NCI-H748 treated with DMSO at 0.1 percent for 48 hours (cell line): ENCODE measurements around the gene PCDHGC3.
"Not testable (repeated sequence)": the region's sequence is repeated elsewhere in the genome, so short reads cannot be mapped to it uniquely, and the experiment has no call there.

ENCODE experiments used
- DNase-seq: peaks from one replicate; lab custom pipeline; 2025; lab: John Stamatoyannopoulos, UW

Gene PCDHGC3

GRCh38 chr5:141475625-141476131, at the start of gene PCDHGC3:
Gene PCDHGC3 (plus strand): TSS chr5:141475966. CDS start chr5:141476117, 151 bp downstream.
- peak; percentile 44 for DNase-seq

- no peak for DNase-seq
Measured at GRCh38 chr5:141427783-141428426, 47.9 kb upstream of the PCDHGC3 start.

GRCh38 chr5:141430332-141431113, 45.2 kb upstream of the PCDHGC3 start, which contains the start of gene PCDHGA12:
Gene PCDHGA12 (plus strand): TSS chr5:141430507. CDS start chr5:141430760, 253 bp downstream.
- DNase-seq: no peak

DNA sequence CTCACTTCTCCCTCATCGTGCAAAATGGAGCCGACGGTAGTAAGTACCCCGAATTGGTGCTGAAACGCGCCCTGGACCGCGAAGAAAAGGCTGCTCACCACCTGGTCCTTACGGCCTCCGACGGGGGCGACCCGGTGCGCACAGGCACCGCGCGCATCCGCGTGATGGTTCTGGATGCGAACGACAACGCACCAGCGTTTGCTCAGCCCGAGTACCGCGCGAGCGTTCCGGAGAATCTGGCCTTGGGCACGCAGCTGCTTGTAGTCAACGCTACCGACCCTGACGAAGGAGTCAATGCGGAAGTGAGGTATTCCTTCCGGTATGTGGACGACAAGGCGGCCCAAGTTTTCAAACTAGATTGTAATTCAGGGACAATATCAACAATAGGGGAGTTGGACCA, 44.5 kb upstream of the PCDHGC3 start:
- DNase-seq: no peak

GRCh38 chr5:141432308-141432707, 43.5 kb upstream of the PCDHGC3 start:
- DNase-seq: not testable (repeated sequence)

DNA sequence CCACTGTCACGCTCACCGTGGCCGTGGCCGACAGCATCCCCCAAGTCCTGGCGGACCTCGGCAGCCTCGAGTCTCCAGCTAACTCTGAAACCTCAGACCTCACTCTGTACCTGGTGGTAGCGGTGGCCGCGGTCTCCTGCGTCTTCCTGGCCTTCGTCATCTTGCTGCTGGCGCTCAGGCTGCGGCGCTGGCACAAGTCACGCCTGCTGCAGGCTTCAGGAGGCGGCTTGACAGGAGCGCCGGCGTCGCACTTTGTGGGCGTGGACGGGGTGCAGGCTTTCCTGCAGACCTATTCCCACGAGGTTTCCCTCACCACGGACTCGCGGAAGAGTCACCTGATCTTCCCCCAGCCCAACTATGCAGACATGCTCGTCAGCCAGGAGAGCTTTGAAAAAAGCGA, 43.0 kb upstream of the PCDHGC3 start:
- DNase-seq: not testable (repeated sequence)

GRCh38 chr5:141434006-141434405, 41.8 kb upstream of the PCDHGC3 start:
- DNase-seq: no peak

- DNase-seq: no peak
Measured at GRCh38 chr5:141437221-141437620, 38.5 kb upstream of the PCDHGC3 start.

- no peak for DNase-seq
Measured at GRCh38 chr5:141439411-141440141, 36.2 kb upstream of the PCDHGC3 start.

DNA sequence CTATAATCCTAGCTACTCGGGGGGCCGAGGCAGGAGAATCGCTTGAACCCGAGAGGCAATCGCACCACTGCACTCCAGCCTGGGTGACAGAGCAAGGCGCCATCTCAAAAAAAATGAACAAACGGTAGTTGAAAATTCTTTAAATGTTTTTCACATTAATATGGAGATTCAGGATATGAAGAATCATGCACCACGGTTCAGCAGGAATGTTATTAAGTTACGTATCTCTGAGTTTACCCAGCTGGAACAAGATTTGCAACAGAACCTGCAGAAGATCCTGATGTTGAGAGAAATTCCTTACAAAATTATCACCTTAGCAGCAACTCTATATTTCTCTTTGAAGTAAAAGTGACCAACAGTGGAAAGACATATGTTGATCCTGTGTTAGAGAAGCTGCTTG, 35.4 kb upstream of the PCDHGC3 start:
- DNase-seq: no peak

GRCh38 chr5:141441571-141442170, 34.1 kb upstream of the PCDHGC3 start:
- no peak for DNase-seq

GRCh38 chr5:141465351-141465750, 10.4 kb upstream of the PCDHGC3 start:
- no peak for DNase-seq

DNA sequence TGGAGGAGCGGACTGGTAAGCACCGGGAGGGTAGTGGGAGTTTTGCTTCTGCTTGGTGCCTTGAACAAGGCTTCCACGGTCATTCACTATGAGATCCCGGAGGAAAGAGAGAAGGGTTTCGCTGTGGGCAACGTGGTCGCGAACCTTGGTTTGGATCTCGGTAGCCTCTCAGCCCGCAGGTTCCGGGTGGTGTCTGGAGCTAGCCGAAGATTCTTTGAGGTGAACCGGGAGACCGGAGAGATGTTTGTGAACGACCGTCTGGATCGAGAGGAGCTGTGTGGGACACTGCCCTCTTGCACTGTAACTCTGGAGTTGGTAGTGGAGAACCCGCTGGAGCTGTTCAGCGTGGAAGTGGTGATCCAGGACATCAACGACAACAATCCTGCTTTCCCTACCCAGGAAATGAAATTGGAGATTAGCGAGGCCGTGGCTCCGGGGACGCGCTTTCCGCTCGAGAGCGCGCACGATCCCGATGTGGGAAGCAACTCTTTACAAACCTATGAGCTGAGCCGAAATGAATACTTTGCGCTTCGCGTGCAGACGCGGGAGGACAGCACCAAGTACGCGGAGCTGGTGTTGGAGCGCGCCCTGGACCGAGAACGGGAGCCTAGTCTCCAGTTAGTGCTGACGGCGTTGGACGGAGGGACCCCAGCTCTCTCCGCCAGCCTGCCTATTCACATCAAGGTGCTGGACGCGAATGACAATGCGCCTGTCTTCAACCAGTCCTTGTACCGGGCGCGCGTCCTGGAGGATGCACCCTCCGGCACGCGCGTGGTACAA, 556 bp downstream of the PCDHGC3 start:
- DNase-seq: no peak

GRCh38 chr5:141477044-141477575, 1.3 kb downstream of the PCDHGC3 start:
- DNase-seq: no peak

- DNase-seq: no peak
Measured at GRCh38 chr5:141477815-141478214, 2.0 kb downstream of the PCDHGC3 start.

DNA sequence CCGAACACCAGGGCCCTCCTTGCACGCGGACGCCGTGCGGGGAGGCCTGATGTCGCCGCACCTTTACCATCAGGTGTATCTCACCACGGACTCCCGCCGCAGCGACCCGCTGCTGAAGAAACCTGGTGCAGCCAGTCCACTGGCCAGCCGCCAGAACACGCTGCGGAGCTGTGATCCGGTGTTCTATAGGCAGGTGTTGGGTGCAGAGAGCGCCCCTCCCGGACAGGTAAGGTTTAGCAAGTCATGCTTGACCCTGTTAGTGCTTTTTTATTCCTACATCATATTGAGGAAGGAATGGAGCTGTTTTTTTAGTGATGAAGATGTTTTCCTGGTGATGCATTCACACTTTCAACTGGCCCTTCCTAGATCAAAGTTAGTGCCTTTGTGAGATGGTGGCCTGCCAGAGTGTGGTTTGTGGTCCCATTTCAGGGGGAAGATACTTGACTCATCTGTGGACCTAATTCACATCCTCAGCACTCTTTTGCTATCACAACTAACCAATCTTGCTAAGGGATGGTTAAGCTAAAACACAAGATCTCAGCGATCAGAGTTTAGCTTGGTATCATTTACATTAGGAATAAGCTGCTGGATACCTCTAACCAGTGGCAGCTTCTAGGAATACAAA, 2.7 kb downstream of the PCDHGC3 start:
- no peak for DNase-seq

GRCh38 chr5:141479776-141480175, 4.0 kb downstream of the PCDHGC3 start:
- DNase-seq: no peak

GRCh38 chr5:141483902-141484301, 8.1 kb downstream of the PCDHGC3 start:
- DNase-seq: no peak

- no peak for DNase-seq
Measured at GRCh38 chr5:141484310-141484640, 8.5 kb downstream of the PCDHGC3 start.

DNA sequence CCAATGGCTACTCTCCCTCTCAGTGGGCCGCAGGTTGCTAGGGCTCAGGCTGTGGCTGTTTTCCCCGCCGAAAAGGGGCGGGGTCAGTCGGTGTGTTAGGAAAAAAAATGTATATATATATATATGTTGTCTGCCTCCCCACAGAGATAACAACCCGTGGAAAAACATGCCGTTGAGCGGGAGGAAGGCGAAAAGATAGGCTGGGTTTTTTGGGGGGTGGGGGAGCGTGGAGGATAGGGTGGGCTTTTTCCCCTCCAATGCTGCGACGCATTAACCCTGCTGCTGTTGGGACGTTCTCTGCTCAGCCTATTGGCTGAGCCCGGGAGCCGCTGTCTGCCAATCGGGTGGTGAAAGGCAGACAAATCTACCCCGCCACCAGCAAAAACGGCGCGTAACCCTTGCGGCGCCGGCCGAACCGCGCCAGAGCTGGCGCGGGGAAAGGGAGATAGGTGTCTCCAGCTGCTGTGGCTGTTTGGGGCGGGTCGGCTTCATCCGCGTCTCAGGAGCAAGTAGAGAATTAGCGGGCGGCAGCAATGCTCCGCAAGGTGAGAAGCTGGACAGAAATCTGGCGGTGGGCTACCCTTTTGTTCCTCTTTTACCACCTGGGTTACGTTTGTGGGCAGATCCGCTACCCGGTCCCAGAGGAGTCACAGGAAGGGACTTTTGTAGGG, 9.0 kb downstream of the PCDHGC3 start, which contains the start of gene PCDHGC4:
TSS of gene PCDHGC4 (plus strand) at position 390 of the 671 bp plus-strand sequence. CDS start at position 534, 144 bp downstream.
- DNase-seq: no peak
